ENCODE data around the gene ZNF827.

ZNF827 gene

GRCh38 chr4:145934434-145935047 is 4.1 kb downstream of the ZNF827 start:
- Histone ChIP-seq H3K4me3 (ENCODE audit: severe bottlenecking) (no peak overlapping the region), H3K36me3 (ENCODE audit: low read depth) (no peaks in the 10 kb centered on the region), H3K27me3 (ENCODE audit: insufficient read depth, poor library complexity, severe bottlenecking) (no peaks in the 10 kb centered on the region), H3K4me1 (ENCODE audit: insufficient read depth, poor library complexity, severe bottlenecking) (peaks cover 7% of the 10 kb centered on the region), H3K27ac (ENCODE audit: poor library complexity, severe bottlenecking) (no peak overlapping the region), H3K9me3 (ENCODE audit: severe bottlenecking) (no peaks in the 10 kb centered on the region)
- no peak for TF ChIP-seq CTCF (IDR thresholded peaks at IDR 0.05; ENCODE audit: poor library complexity, severe bottlenecking)
- no peak for ATAC-seq (ENCODE audit: low read depth)
- DNase-seq (ENCODE audit: low spot score): no peak

DNA sequence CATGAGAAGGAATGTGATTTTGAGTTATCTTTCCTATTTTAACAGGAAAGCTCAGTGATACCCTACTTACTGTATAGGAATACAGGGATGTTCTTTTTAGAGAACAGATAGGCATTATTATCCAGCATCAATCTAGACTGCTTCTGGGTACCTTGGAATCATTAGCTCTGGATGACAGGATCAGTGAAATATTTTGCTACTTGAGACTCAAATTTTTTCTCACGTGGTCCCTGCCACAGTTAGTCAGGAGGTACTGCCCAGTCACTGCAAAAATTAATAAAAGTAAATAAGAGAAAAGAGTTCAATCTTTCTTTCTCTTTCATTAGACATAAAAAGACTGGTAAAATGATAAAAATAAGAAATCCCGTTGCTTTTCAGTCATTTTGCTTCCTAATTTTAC is 5.5 kb downstream of the ZNF827 start:
- H3K36me3 ChIP-seq (ENCODE audit: low read depth): no peaks in the 10 kb centered on the region
- ATAC-seq (ENCODE audit: low read depth): no peak
- no peaks in the 10 kb centered on the region for H3K27me3 ChIP-seq (ENCODE audit: insufficient read depth, poor library complexity, severe bottlenecking)
- H3K27ac ChIP-seq (ENCODE audit: poor library complexity, severe bottlenecking): no peak overlapping the region
- no peak for TF ChIP-seq CTCF (IDR thresholded peaks at IDR 0.05; ENCODE audit: poor library complexity, severe bottlenecking)
- no peak overlapping the region for H3K4me3 ChIP-seq (ENCODE audit: severe bottlenecking)
- H3K9me3 ChIP-seq (ENCODE audit: severe bottlenecking): no peaks in the 10 kb centered on the region
- H3K4me1 ChIP-seq (ENCODE audit: insufficient read depth, poor library complexity, severe bottlenecking): no peaks in the 10 kb centered on the region
- no peak for DNase-seq (ENCODE audit: low spot score)

DNA sequence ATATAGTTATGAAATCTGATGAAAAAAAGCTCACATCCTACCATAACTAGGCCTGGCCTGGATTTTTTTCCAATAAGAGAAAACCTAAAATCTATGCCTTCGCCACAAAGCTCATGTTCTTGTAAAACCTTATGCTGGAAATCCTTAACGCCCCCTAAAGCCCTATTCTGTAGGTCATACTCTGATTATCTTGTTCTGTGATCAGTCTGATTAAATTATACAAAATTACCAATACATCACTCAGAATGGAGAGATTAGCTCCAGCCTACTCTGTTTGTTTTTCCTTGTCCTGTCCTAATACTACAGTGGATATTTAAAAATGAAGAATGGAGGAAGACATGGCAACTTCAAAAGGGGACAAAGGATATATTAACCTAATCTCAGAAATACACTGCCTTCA is 7.2 kb downstream of the ZNF827 start:
- no peaks in the 10 kb centered on the region for H3K27me3 ChIP-seq (ENCODE audit: insufficient read depth, poor library complexity, severe bottlenecking)
- no peak overlapping the region for H3K4me3 ChIP-seq (ENCODE audit: severe bottlenecking)
- ATAC-seq (ENCODE audit: low read depth): no peak
- DNase-seq (ENCODE audit: low spot score): no peak
- H3K4me1 ChIP-seq (ENCODE audit: insufficient read depth, poor library complexity, severe bottlenecking): no peaks in the 10 kb centered on the region
- no peak for TF ChIP-seq CTCF (IDR thresholded peaks at IDR 0.05; ENCODE audit: poor library complexity, severe bottlenecking)
- H3K27ac ChIP-seq (ENCODE audit: poor library complexity, severe bottlenecking): no peak overlapping the region
- no peaks in the 10 kb centered on the region for H3K9me3 ChIP-seq (ENCODE audit: severe bottlenecking)
- H3K36me3 ChIP-seq (ENCODE audit: low read depth): no peaks in the 10 kb centered on the region

- Histone ChIP-seq H3K27me3 (ENCODE audit: insufficient read depth, poor library complexity, severe bottlenecking) (no peaks in the 10 kb centered on the region), H3K4me1 (ENCODE audit: insufficient read depth, poor library complexity, severe bottlenecking) (no peaks in the 10 kb centered on the region), H3K9me3 (ENCODE audit: severe bottlenecking) (no peaks in the 10 kb centered on the region), H3K36me3 (ENCODE audit: low read depth) (no peaks in the 10 kb centered on the region), H3K27ac (ENCODE audit: poor library complexity, severe bottlenecking) (no peak overlapping the region), H3K4me3 (ENCODE audit: severe bottlenecking) (no peak overlapping the region)
- DNase-seq (ENCODE audit: low spot score) (no peak), ATAC-seq (ENCODE audit: low read depth) (no peak)
- no peak for TF ChIP-seq CTCF (IDR thresholded peaks at IDR 0.05; ENCODE audit: poor library complexity, severe bottlenecking)
Observed at GRCh38 chr4:145930592-145930991, 8.0 kb downstream of the ZNF827 start.

- Histone ChIP-seq H3K27me3 (ENCODE audit: insufficient read depth, poor library complexity, severe bottlenecking) (no peaks in the 10 kb centered on the region), H3K4me3 (ENCODE audit: severe bottlenecking) (no peak overlapping the region), H3K36me3 (ENCODE audit: low read depth) (no peaks in the 10 kb centered on the region), H3K4me1 (ENCODE audit: insufficient read depth, poor library complexity, severe bottlenecking) (no peaks in the 10 kb centered on the region), H3K27ac (ENCODE audit: poor library complexity, severe bottlenecking) (no peak overlapping the region), H3K9me3 (ENCODE audit: severe bottlenecking) (no peaks in the 10 kb centered on the region)
- DNase-seq (ENCODE audit: low spot score): no peak
- no peak for TF ChIP-seq CTCF (IDR thresholded peaks at IDR 0.05; ENCODE audit: poor library complexity, severe bottlenecking)
- ATAC-seq (ENCODE audit: low read depth): no peak
Observed at GRCh38 chr4:145929415-145930178, 9.0 kb downstream of the ZNF827 start.

Measured in RWPE2 (cell line).